MM.1S (cell line): Measurements from ENCODE around the gene CMTM4.

Source experiments
- EZH2phosphoT487 ChIP-seq: fragments of 300-600 bp; sonication (generic); IDR thresholded peaks from 2 replicates; pipeline ENCODE4 v1.6.1; 2018; ENCODE audit warnings: antibody characterized with exemption, low read length
- TF ChIP-seq, protein P1 (sequence below): fragments of 300-600 bp; sonication (generic); IDR thresholded peaks from 2 replicates; pipeline ENCODE4 v1.5.1; 2016; ENCODE audit warnings: antibody characterized with exemption, low read length, mixed read lengths

DNA sequence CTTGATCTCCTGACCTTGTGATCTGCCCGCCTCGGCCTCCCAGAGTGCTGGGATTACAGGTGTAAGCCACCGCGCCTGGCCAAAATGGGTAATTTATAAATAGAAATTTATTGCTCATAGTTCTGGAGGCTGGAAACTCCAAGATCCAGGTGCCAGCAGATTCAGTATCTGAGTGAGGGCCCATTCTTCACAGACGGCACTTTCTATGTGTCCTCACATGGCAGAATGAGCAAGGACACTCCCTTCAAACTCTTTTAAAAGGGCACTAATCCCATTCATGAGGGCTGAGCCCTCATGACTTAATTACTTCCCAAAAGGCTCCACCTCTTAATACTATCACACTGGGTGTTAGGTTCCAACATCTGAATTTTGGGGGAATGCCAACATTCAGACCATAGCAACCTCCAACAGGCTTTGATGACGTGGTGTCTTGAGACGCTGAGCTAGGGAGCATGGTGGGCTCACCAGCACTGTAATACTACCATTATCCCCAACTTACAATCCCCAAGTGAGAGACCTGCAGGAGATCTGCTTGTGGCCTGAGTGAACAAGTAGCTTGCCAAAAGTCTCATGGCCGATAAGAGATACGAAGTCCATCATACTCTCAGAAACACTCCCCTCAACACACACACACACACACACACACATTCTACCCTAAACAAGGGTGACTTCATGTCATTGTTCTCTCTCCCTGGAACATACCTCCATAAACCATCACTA is 8.5 kb downstream of the CMTM4 start:
- TF ChIP-seq, protein P1, sequence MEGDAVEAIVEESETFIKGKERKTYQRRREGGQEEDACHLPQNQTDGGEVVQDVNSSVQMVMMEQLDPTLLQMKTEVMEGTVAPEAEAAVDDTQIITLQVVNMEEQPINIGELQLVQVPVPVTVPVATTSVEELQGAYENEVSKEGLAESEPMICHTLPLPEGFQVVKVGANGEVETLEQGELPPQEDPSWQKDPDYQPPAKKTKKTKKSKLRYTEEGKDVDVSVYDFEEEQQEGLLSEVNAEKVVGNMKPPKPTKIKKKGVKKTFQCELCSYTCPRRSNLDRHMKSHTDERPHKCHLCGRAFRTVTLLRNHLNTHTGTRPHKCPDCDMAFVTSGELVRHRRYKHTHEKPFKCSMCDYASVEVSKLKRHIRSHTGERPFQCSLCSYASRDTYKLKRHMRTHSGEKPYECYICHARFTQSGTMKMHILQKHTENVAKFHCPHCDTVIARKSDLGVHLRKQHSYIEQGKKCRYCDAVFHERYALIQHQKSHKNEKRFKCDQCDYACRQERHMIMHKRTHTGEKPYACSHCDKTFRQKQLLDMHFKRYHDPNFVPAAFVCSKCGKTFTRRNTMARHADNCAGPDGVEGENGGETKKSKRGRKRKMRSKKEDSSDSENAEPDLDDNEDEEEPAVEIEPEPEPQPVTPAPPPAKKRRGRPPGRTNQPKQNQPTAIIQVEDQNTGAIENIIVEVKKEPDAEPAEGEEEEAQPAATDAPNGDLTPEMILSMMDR = no peak
- no peak for TF ChIP-seq EZH2phosphoT487
